A673 (cell line): ENCODE measurements around the gene PVALB.

Experiments
- EZH2 ChIP-seq: fragments of 200-600 bp; sonication (generic); IDR thresholded peaks from 2 replicates; pipeline ENCODE4 v1.6.1; 2017; ENCODE audit warnings: borderline replicate concordance, low read depth, mild to moderate bottlenecking, mixed read lengths, antibody characterized with exemption, low read length; ENCODE audit not compliant: poor library complexity, severe bottlenecking
- TF ChIP-seq, protein P1 (sequence below): fragments of 300-800, 200-600 bp; sonication (generic); conservative IDR thresholded peaks from 2 replicates; pipeline ENCODE4 v1.5.1; 2017; ENCODE audit warnings: low read depth, mild to moderate bottlenecking, antibody characterized with exemption, low read length, moderate library complexity, mixed read lengths

DNA sequence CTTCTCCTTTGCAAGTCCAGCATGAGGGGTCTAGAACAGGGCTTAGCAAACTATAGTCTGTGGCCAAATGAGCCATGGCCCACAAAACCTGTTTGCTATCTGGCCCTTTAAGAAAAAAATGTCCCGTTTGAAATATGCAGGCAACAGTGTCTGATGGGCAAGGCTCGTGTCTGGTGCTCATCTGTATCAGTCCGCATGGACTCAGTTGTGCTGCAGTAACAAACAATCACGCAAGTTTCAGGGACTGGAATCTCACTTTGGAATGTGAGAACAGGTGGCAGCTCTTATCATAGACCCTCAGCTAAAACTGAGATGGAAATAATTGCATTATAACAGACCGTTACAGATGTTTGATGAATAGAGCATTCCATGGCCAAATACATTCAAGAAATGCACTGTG, 19.1 kb upstream of the PVALB start:
- no peak for TF ChIP-seq EZH2
- TF ChIP-seq, protein P1, sequence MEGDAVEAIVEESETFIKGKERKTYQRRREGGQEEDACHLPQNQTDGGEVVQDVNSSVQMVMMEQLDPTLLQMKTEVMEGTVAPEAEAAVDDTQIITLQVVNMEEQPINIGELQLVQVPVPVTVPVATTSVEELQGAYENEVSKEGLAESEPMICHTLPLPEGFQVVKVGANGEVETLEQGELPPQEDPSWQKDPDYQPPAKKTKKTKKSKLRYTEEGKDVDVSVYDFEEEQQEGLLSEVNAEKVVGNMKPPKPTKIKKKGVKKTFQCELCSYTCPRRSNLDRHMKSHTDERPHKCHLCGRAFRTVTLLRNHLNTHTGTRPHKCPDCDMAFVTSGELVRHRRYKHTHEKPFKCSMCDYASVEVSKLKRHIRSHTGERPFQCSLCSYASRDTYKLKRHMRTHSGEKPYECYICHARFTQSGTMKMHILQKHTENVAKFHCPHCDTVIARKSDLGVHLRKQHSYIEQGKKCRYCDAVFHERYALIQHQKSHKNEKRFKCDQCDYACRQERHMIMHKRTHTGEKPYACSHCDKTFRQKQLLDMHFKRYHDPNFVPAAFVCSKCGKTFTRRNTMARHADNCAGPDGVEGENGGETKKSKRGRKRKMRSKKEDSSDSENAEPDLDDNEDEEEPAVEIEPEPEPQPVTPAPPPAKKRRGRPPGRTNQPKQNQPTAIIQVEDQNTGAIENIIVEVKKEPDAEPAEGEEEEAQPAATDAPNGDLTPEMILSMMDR, result no peak
